AG04449 (cell line): ENCODE results near the gene PBX1.

ENCODE experiments used
- CTCF ChIA-PET: fragments of 350-600 bp; formaldehyde crosslinking; extraction: SDS; loops from one replicate; lab custom pipeline; 2021; ENCODE audit warnings: antibody characterized with exemption; lab: Yijun Ruan, JAX
- POLR2A ChIA-PET: fragments of 400-600, 350-600 bp; formaldehyde crosslinking; extraction: SDS; loops from one replicate; lab custom pipeline; 2020; ENCODE audit warnings: antibody characterized with exemption, inconsistent platforms; lab: Yijun Ruan, JAX
- DNase-seq: peaks from one replicate; pipeline ENCODE4 v3.0.0-alpha.2; 2010; ENCODE audit warnings: low read depth, low spot score
- H3K4me3 ChIP-seq: 2 replicates; pipeline ENCODE4 v1.5.1; 2011; ENCODE audit warnings: low read depth, mild to moderate bottlenecking, control low read depth, low read length
- TF ChIP-seq, protein P1 (sequence below): IDR thresholded peaks from one replicate; pipeline ENCODE4 v1.5.1; 2011; ENCODE audit warnings: mild to moderate bottlenecking, moderate library complexity, low read length, control low read depth, inconsistent platforms; ENCODE audit not compliant: insufficient read depth; ENCODE audit errors: missing control alignments

Gene PBX1

DNA sequence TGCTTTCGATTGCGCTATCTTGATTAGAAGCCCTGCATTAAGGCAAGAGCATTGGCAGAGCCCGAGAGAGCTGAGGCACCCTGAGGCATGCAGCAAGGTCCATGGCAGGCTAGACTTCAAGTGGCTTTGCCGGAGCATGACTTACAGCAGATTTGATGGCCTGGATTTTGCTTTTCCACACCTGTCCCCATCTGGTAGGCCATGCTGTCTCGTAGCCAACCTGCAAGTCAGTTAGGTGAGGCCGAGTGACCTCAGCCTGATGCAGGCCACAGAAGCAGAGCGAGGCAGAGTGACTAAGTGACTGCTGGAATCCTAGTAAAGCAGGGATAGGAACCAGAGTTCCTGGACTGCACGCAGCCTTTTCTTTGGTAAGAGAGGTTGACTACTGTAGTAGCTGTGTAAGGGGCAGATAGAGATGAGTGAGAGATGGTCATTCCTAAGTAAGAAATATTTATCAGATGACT, 148.9 kb downstream of the PBX1 start:
- ChIA-PET POLR2A (interaction anchor here (0.6 kb wide), 1 partner anchor 702 kb away, joined by 3 read pairs; no protein-coding TSS in a partner anchor), CTCF (interaction anchor here (0.7 to 1.2 kb wide), 2 partner anchors 14 to 60 kb away, joined by 3 read pairs; no protein-coding TSS in a partner anchor)
- DNase-seq: peak; percentile 42
- TF ChIP-seq, protein P1, sequence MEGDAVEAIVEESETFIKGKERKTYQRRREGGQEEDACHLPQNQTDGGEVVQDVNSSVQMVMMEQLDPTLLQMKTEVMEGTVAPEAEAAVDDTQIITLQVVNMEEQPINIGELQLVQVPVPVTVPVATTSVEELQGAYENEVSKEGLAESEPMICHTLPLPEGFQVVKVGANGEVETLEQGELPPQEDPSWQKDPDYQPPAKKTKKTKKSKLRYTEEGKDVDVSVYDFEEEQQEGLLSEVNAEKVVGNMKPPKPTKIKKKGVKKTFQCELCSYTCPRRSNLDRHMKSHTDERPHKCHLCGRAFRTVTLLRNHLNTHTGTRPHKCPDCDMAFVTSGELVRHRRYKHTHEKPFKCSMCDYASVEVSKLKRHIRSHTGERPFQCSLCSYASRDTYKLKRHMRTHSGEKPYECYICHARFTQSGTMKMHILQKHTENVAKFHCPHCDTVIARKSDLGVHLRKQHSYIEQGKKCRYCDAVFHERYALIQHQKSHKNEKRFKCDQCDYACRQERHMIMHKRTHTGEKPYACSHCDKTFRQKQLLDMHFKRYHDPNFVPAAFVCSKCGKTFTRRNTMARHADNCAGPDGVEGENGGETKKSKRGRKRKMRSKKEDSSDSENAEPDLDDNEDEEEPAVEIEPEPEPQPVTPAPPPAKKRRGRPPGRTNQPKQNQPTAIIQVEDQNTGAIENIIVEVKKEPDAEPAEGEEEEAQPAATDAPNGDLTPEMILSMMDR: no peak
- H3K4me3 ChIP-seq: no peak overlapping the region

DNA sequence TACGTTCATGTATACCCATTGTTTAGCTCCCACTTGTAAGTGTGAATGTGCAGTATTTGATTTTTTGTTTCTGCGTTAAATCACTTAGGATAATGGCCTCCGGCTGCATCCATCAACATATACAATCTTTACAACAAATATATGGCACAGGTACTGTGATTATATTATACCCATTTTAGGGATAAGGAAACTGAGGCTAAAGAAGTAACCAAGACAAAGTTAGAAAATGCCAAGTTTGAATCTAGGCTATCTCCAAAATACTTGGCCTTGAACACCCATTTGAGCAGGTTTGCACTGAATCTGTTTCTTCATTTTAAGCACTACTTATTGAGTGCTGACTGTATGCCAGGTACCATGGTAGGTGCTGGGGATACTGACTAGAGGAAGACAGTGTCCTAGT, 149.6 kb downstream of the PBX1 start:
- POLR2A ChIA-PET: no interaction called here
- CTCF ChIA-PET: interaction anchor here (1.2 kb wide), 1 partner anchor 13 kb away, joined by 3 read pairs; no protein-coding TSS in a partner anchor

DNA sequence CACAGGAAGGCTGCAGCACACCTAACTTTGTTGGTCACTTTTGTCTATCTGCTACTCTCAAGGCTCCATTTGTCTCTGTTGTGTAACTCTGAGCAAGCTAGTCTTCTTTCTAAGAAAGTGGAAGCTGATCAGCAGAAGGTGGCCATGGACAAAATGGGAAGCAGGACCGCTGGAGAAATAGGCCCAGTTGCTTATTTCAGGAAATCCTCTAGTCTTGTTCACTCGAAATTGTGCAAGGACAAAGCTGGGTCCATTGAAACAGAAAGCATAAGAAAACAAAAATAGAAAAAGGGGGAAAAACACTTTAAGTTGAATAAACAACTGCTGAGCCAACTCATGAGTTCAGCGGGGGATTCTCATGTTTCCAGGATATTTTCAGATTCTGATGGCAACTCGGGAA, 150.1 kb downstream of the PBX1 start:
- no peak overlapping the region for H3K4me3 ChIP-seq
- TF ChIP-seq, protein P1: no peak
- POLR2A ChIA-PET: no interaction called here
- CTCF ChIA-PET: interaction anchor here (0.7 kb wide), 1 partner anchor 10 kb away, joined by 3 read pairs; no protein-coding TSS in a partner anchor
- DNase-seq: no peak

More for the DNA sequence above, 149.6 kb downstream of the PBX1 start:
- no peak overlapping the region for H3K4me3 ChIP-seq
- TF ChIP-seq, protein P1: no peak
- no peak for DNase-seq

DNA sequence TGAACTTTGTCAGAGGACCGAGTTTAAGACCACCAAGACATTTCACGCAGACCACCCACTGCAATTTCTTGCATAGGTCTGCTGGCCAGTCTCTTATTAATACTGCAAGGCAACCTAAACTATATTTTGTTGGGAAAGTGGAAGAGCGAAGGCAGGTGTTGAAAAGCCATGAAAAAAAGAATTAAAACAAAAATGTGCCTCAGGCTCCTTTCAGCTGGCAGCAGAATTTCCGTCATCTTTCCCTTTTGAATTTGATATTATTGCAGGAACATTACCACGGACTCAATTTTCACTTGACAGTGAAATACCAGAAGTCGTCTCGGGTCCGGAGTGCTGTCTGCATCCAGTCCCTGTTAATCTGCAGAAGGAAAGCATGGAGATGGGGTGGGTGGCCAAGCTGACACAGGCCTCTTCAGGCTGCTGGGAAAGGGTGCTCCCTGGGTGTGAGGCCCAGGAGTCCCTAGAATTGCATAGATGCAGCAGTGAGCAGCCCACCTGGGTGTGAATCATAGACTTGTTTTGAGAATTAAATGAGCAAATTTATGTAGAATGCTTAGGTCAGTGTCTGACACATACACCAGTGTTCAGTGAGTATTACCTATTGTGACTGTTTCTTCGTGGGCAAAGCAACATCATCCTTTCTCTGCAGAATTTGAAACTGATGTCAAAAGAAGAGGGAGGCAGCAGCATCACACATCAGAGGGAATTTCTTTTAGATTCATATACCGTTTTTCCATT, 150.7 kb downstream of the PBX1 start:
- TF ChIP-seq, protein P1: no peak
- H3K4me3 ChIP-seq: no peak overlapping the region
- POLR2A ChIA-PET: no interaction called here
- DNase-seq: no peak
- CTCF ChIA-PET: interaction anchor here (0.7 kb wide), 1 partner anchor 10 kb away, joined by 3 read pairs; no protein-coding TSS in a partner anchor

DNA sequence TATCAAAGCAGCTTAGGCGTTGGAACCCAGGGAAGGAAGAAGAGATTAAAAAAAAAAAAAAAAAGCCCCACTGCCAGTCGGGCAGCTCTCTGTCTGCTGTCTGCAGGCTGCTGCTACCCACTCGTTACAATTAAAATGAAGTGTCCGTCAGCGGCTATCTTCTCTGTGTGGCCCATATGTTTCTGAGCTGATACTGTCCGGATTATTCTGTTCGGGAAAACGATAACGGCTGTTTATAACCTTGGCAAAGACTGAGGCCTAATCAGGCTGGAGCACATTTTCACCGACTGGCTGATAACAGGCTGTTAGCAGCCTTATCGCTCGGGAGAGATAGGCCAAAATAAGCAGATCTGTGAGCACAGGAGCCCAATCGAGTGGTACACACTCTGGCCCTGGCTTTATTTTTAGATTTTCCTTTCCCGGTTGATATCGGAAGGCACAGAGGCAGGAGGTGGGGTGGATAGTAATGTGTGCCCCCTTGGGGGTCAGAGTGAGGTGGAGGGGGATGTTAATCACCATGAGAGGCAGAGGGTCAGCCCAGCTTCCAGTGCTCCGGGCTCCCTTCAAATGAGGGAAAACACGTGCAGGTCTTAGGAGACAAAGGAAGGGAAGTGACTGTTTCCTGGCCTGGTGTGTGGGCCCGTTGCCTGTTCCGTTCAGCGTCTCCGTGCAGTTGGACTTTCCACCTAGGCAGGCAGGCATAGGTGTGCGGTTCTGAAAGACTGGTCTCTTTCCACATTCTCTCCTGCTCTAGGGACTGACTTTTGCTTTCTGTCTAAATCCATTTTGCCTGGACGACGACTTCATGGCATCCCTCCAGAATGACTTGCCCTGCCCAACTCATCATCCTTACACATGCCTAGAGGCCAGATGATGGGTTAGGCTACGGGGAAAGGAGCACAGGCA, 153.4 kb downstream of the PBX1 start:
- POLR2A ChIA-PET: no interaction called here

More for the DNA sequence above, 153.4 kb downstream of the PBX1 start:
- CTCF ChIA-PET: no interaction called here
- no peak for DNase-seq
- TF ChIP-seq, protein P1: no peak
- no peak overlapping the region for H3K4me3 ChIP-seq
